Ramos (cell line): ENCODE data around the gene NBEAL1.
"Not testable (repeated sequence)": the region's sequence is repeated elsewhere in the genome, so short reads cannot be mapped to it uniquely, and the experiment has no call there.

Experiments used
- in situ Hi-C: fragments of 300-500 bp; cut with MboI; formaldehyde crosslinking; loops from one replicate; pipeline ENCODE4 v1.14.3; 2022; ENCODE audit warnings: low sequenced_read_pairs; ENCODE audit not compliant: unreplicated experiment

The NBEAL1 gene

GRCh38 chr2:203037026-203037425 is 22.4 kb downstream of the NBEAL1 start:
- in situ Hi-C loops = no loop called here

DNA sequence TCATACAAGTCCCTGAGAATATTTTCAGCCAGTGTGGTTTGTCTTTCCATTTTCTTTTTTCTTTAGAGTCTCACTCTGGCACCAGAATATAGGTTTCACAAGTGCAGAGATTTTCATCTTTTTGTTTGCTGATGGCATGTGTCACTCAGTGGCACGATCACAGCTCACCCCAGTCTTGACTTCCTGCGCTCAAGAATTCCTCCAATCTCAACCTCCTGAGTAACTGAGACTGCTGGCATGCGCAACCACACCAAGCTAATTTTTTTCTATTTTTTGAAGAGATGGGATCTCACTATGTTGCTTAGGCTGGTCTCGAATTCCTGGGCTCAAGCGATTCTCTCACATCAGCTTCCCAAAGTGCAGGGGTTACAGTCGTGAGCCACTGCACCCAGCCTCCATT is 23.9 kb downstream of the NBEAL1 start:
- in situ Hi-C loops = no loop called here

- in situ Hi-C loops = not testable (repeated sequence)
These were observed 24.5 kb downstream of the NBEAL1 start for GRCh38 chr2:203039211-203039610.

GRCh38 chr2:203040966-203041521 is 26.4 kb downstream of the NBEAL1 start:
- in situ Hi-C loops = no loop called here

DNA sequence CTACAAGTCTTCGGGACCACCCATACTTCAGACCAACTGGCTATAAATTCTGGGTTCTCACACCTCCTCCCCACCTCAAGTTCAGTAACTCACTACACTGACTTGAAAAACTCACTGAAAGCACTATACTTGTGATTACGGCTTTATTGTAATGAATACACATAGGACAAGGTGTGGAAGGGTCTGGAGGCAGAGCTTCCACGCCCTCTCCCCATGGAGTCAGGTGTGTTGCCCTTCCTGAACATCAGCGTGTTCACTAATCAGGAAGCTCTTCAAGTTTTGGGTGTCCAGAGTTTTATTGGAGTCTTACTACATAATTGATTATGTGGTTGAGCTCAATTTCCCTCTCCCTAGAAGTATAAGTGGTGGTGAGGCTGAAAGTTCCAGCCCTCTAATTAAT is 27.5 kb downstream of the NBEAL1 start:
- in situ Hi-C loops = no loop called here

DNA sequence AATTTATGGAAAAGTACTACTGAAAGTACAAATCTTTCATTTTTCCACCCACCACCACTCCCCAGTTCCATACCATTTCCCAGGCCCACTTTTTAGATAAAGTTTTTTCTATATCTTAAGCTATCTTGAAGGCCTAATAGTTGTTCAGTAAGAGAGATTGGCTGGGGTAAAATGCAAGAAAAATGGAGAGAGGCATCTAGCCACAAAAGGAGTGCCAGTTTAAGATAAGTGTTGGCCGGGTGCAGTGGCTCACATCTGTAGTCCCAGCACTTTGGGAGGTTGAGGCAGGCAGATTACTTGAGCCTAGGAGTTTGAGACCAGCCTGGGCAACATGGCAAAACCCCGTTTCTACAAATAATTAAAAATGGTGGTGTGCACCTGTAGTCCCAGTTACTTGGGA is 28.6 kb downstream of the NBEAL1 start:
- in situ Hi-C loops = no loop called here

GRCh38 chr2:203045867-203046266 is 31.2 kb downstream of the NBEAL1 start:
- in situ Hi-C loops = no loop called here

GRCh38 chr2:203052539-203052938 is 37.9 kb downstream of the NBEAL1 start:
- in situ Hi-C loops = no loop called here

- in situ Hi-C loops = no loop called here
These were observed 45.0 kb downstream of the NBEAL1 start for GRCh38 chr2:203059567-203060240.

DNA sequence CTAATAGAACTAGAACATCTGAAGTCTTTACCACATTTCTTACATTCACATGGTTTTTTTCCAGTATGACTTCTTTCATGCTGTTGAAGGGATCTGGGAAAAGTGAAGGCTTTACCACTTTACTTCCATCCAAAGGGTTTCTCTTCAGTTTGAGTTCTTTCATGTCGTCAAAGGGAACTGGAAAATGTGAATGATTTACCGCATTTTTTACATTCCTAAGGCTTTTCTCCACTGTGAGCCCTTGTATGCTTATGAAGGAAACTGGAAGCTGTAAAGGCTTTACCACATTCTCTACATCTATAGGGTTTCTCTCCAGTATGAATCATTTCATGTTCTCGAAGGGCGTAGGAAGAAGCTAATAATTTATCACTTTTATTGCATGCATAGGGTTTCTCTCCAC is 46.7 kb downstream of the NBEAL1 start:
- in situ Hi-C loops = no loop called here

DNA sequence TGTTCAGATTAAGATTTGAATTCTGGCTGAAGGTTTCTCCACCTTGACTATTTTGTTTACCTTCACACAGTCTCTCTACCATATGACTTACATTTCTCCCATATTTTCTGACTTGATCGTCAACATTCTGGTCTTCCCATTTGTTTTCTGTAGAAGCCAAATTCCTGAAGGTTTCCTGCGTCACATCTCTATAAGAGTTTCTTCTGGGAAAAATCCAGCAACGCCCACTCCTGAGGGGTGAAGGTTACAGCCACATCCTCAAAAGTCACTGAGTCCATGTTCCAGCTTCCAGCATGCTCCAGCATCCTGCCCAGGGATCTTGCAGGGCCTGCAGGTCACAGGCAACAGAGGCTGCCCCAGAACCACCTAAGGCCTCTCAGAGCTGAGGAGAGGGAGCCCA is 47.5 kb downstream of the NBEAL1 start:
- in situ Hi-C loops = no loop called here

DNA sequence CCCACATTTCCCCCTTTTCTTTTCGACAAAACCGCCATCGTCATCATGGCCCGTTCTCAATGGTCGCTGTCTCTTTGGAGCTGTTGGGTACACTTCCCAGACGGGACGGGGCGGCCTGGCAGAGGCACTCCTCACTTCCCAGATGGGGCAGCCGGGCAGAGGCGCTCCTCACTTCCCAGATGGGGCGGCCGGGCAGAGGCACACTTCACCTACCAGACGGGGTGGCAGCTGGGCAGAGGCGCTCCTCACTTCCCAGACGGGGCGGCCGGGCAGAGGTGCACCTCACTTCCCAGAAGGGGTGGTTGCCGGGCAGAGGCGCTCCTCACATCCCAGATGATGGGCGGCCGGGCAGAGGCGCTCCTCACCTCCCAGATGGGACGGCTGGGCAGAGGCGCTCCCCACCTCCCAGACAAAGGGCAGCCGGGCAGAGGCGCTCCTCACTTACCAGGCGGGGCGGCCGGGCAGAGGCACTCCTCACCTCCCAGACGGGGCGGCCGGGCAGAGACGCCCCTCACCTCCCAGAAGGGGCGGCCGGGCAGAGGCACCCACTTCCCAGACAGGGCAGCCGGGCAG is 51.9 kb downstream of the NBEAL1 start:
- in situ Hi-C loops = not testable (repeated sequence)

DNA sequence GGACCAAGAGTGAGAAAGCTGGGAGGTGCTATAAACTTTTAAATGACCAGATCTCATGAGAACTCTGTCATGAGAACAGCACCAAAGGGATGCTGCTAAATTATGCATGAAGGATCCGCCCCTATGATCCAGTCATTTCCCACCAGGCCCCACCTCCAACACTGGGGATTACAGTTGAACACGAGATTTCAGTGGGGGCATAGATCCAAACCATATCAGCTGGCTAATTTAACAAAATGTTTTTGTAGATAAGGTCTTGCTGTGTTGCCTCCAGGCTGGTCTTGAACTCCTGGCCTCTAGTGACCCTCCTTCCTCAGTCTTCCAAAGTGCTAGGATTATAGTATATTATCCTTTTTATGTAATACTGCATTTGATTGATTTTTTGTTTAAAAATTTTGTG is 56.0 kb downstream of the NBEAL1 start:
- in situ Hi-C loops = no loop called here

GRCh38 chr2:203071148-203071547 is 56.5 kb downstream of the NBEAL1 start:
- in situ Hi-C loops = no loop called here

DNA sequence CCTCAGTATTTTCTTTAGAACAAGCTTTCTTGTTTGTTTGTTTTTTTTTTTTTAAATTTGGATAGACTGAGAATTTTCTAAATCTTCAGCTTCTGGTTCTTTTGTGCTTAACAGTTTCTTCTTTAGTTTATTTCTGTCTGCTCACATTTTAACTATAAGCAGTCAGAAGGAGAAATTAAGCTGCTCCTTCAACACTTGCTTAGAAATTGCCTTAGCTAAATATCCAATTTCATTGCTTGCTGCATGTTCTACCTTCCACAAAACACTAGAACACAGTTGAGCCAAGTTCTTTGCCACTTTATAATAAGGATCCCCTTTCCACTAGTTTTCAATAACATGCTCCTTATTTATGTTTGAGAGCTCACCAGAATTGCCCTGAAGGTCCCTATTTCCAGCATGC is 57.7 kb downstream of the NBEAL1 start:
- in situ Hi-C loops = no loop called here

- in situ Hi-C loops = no loop called here
These were observed 62.8 kb downstream of the NBEAL1 start for GRCh38 chr2:203077451-203077850.

GRCh38 chr2:203080447-203081045 is 65.9 kb downstream of the NBEAL1 start:
- in situ Hi-C loops = no loop called here

GRCh38 chr2:203083328-203083727 is 68.7 kb downstream of the NBEAL1 start:
- in situ Hi-C loops = no loop called here

DNA sequence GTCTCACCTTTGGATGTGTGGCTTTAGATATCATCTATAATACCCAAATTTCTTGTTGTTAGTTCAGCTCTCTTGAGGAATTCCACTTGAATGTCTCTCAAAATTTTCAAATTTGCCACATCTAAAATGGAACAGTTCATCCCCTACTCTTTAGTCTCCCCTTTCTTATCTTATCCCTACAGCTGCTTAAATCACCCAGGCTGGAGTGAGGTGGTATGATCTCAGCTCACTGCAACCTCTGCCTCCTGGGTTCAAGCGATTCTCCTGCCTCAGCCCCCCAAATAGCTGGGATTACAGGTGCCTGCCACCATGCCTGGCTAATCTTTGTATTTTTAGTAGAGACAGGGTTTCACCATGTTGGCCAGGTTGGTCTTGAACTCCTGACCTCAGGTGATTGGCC is 71.7 kb downstream of the NBEAL1 start:
- in situ Hi-C loops = not testable (repeated sequence)

- in situ Hi-C loops = not testable (repeated sequence)
These were observed 76.0 kb downstream of the NBEAL1 start for GRCh38 chr2:203090721-203091120.

DNA sequence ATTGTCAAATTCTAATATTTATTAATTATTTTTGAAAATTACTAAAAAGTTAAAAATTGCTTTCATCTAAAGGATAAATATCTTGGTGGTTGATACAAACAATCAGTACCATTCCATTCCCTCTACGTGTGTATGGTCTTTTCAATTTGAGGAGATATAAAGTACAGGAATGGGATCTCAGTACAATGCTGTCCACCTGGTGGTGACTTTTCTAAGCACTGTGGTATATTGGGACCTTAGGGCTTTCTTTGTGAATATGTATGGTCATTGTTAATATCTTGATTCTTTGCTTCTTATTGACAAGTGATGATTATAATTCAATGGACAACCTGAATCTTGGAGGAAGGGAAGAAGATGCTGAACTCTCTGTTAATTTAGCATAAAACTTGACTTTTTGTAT is 83.1 kb downstream of the NBEAL1 start:
- in situ Hi-C loops = no loop called here

- in situ Hi-C loops = not testable (repeated sequence)
These were observed 87.7 kb downstream of the NBEAL1 start for GRCh38 chr2:203102357-203102756.
